Measurements from ENCODE around the gene SDK1.

The SDK1 gene

GRCh38 chr7:3494947-3495346 is 193.9 kb downstream of the SDK1 start:
- DNase-seq (ENCODE audit: low read depth) = no peak
- H3K4me3 ChIP-seq (ENCODE audit: low read depth, low read length) = no peak overlapping the region
- no peak for TF ChIP-seq POLR2A (IDR thresholded peaks at IDR 0.05; ENCODE audit: extremely low read depth, insufficient read length)
- no peak for TF ChIP-seq MAX (IDR thresholded peaks at IDR 0.05; ENCODE audit: low read depth, low read length)
- TF ChIP-seq CTCF (IDR thresholded peaks at IDR 0.05; ENCODE audit: low read depth, low read length) = no peak

GRCh38 chr7:3495530-3495929 is 194.5 kb downstream of the SDK1 start:
- TF ChIP-seq MAX (IDR thresholded peaks at IDR 0.05; ENCODE audit: low read depth, low read length) (no peak), CTCF (IDR thresholded peaks at IDR 0.05; ENCODE audit: low read depth, low read length) (no peak), POLR2A (IDR thresholded peaks at IDR 0.05; ENCODE audit: extremely low read depth, insufficient read length) (no peak), MYC (IDR thresholded peaks at IDR 0.05; ENCODE audit: low read depth, low read length) (no peak)
- no peak overlapping the region for H3K4me3 ChIP-seq (ENCODE audit: low read depth, low read length)
- no peak for DNase-seq (ENCODE audit: low read depth)

DNA sequence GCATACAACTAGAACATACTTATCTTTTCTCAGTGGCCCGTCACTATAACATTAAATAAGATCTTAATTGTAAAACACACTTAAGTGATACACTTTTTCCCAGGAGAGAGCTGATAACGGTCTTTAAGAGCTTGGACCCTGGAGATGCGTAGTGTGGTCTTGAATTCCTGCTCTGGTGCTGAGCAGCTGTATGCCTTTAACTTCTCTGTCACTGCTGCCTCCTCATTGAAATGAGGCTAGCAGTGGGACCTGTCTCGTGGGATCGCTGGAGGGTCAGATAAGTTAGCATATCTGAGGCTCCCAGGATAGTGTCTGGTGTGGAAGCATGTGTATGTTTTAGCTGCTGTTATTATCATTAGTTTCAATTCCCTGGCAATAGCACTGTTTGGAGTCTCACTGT is 194.9 kb downstream of the SDK1 start:
- H3K4me3 ChIP-seq (ENCODE audit: low read depth, low read length) = no peak overlapping the region
- DNase-seq (ENCODE audit: low read depth) = no peak
- no peak for TF ChIP-seq MAX (IDR thresholded peaks at IDR 0.05; ENCODE audit: low read depth, low read length)
- no peak for TF ChIP-seq MYC (IDR thresholded peaks at IDR 0.05; ENCODE audit: low read depth, low read length)
- no peak for TF ChIP-seq CTCF (IDR thresholded peaks at IDR 0.05; ENCODE audit: low read depth, low read length)
- no peak for TF ChIP-seq POLR2A (IDR thresholded peaks at IDR 0.05; ENCODE audit: extremely low read depth, insufficient read length)

DNA sequence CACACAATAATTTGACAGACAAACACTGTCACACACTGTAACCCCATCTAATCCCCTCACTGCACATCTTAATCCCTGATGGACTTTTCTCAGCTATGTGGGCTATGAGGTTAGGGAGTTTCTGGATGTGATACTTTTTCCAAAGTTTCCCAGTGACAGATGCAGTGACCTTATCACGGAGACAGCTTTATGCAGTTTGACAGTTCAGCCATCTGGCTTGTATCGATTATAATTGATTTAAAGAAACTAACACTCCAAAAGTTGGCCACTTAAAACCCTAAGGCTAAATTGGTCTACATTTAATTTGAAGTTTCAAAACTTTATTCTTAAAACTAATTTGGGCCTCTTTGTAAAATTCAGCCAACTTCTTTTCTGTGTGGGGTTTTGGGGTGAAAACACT is 196.7 kb downstream of the SDK1 start:
- TF ChIP-seq CTCF (IDR thresholded peaks at IDR 0.05; ENCODE audit: low read depth, low read length) (no peak), MYC (IDR thresholded peaks at IDR 0.05; ENCODE audit: low read depth, low read length) (no peak), MAX (IDR thresholded peaks at IDR 0.05; ENCODE audit: low read depth, low read length) (no peak), POLR2A (IDR thresholded peaks at IDR 0.05; ENCODE audit: extremely low read depth, insufficient read length) (no peak)
- DNase-seq (ENCODE audit: low read depth) = no peak
- H3K4me3 ChIP-seq (ENCODE audit: low read depth, low read length) = no peak overlapping the region

DNA sequence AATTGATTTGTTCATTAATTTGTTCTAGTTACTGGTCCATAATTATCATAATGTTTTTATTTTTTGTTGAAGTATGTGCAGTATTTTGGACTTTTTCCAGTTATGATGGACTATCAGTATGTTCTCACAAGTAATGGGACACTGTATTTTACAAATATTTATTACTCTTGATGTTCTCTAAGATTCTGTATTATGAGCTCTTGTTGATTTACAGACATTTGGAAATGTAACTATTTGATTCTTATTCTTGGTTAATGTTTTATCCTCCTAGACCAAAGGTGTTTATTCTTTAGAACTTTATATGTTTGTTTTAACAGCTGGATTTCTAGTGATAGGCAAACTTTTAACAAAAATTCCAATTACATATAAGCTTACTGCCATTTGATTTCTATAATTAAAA is 200.6 kb downstream of the SDK1 start:
- no peak overlapping the region for H3K4me3 ChIP-seq (ENCODE audit: low read depth, low read length)
- TF ChIP-seq POLR2A (IDR thresholded peaks at IDR 0.05; ENCODE audit: extremely low read depth, insufficient read length) = no peak
- no peak for TF ChIP-seq CTCF (IDR thresholded peaks at IDR 0.05; ENCODE audit: low read depth, low read length)
- no peak for TF ChIP-seq MYC (IDR thresholded peaks at IDR 0.05; ENCODE audit: low read depth, low read length)
- TF ChIP-seq MAX (IDR thresholded peaks at IDR 0.05; ENCODE audit: low read depth, low read length) = no peak
- DNase-seq (ENCODE audit: low read depth) = no peak

DNA sequence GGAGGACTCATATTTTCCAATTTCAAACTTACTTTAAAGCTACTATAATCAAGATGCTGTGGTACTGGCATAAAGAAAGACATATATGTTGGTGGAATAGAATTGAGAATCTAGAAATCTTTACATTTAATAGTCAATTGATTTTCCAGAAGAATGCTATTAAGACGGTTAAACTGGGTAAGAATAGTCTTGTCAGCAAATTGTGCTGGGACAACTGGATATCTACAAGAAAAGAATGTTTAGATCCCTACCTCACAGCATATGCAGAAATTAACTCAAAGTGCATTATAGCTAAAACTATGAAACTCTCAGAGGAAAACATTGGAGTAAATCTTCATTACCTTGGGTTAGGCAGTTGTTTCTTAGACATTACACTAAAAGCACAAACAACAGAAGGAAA is 203.3 kb downstream of the SDK1 start:
- no peak for DNase-seq (ENCODE audit: low read depth)
- TF ChIP-seq POLR2A (IDR thresholded peaks at IDR 0.05; ENCODE audit: extremely low read depth, insufficient read length) (no peak), MAX (IDR thresholded peaks at IDR 0.05; ENCODE audit: low read depth, low read length) (no peak), CTCF (IDR thresholded peaks at IDR 0.05; ENCODE audit: low read depth, low read length) (no peak), MYC (IDR thresholded peaks at IDR 0.05; ENCODE audit: low read depth, low read length) (no peak)

More for the DNA sequence above, 203.3 kb downstream of the SDK1 start:
- H3K4me3 ChIP-seq (ENCODE audit: low read depth, low read length) = no peak overlapping the region

Measured in NB4 (cell line).